RWPE2 (cell line): ENCODE data around the gene GOLT1B.

Experiments used
- ATAC-seq: fragments of 200-7000 bp; cut with Tn5 transposase; 3 replicates; pipeline ENCODE4 v1.9.1; 2021; ENCODE audit warnings: low read depth
- DNase-seq: peaks from one replicate; pipeline ENCODE4 v3.0.0-alpha.2; 2020; ENCODE audit warnings: low spot score
- H3K27ac ChIP-seq: fragments of 450-650 bp; 2 replicates; pipeline ENCODE4 v1.5.1; 2017; ENCODE audit warnings: mild to moderate bottlenecking; ENCODE audit not compliant: poor library complexity, severe bottlenecking
- H3K27me3 ChIP-seq: fragments of 250-450 bp; sonication (Bioruptor Pico); 2 replicates; pipeline ENCODE4 v1.5.1; 2021; ENCODE audit warnings: mild to moderate bottlenecking, moderate library complexity; ENCODE audit not compliant: insufficient read depth, poor library complexity, severe bottlenecking
- H3K36me3 ChIP-seq: fragments of 250-450 bp; sonication (Bioruptor Pico); 2 replicates; pipeline ENCODE4 v1.5.1; 2020; ENCODE audit warnings: low read depth, mild to moderate bottlenecking, moderate library complexity
- H3K4me1 ChIP-seq: fragments of 250-450 bp; sonication (Bioruptor Pico); 2 replicates; pipeline ENCODE4 v1.5.1; 2021; ENCODE audit warnings: mild to moderate bottlenecking, moderate library complexity; ENCODE audit not compliant: insufficient read depth, poor library complexity, severe bottlenecking
- H3K4me3 ChIP-seq: fragments of 250-450 bp; sonication (Bioruptor Pico); 2 replicates; pipeline ENCODE4 v1.5.1; 2021; ENCODE audit warnings: mild to moderate bottlenecking, moderate library complexity; ENCODE audit not compliant: severe bottlenecking
- H3K9me3 ChIP-seq: fragments of 250-450 bp; sonication (Bioruptor Pico); 2 replicates; pipeline ENCODE4 v1.5.1; 2021; ENCODE audit warnings: mild to moderate bottlenecking, moderate library complexity; ENCODE audit not compliant: severe bottlenecking
- TF ChIP-seq, protein P1 (sequence below): fragments of 450-650 bp; IDR thresholded peaks from one replicate; pipeline ENCODE4 v1.5.1; 2017; ENCODE audit warnings: mild to moderate bottlenecking, moderate library complexity; ENCODE audit not compliant: poor library complexity, severe bottlenecking

Gene GOLT1B

GRCh38 chr12:21566907-21567394, 65.4 kb downstream of the GOLT1B start:
- H3K4me3 ChIP-seq: no peak overlapping the region
- DNase-seq: no peak
- no peak overlapping the region for H3K27ac ChIP-seq
- no peak for ATAC-seq
- no peaks in the 10 kb centered on the region for H3K36me3 ChIP-seq
- TF ChIP-seq, protein P1, sequence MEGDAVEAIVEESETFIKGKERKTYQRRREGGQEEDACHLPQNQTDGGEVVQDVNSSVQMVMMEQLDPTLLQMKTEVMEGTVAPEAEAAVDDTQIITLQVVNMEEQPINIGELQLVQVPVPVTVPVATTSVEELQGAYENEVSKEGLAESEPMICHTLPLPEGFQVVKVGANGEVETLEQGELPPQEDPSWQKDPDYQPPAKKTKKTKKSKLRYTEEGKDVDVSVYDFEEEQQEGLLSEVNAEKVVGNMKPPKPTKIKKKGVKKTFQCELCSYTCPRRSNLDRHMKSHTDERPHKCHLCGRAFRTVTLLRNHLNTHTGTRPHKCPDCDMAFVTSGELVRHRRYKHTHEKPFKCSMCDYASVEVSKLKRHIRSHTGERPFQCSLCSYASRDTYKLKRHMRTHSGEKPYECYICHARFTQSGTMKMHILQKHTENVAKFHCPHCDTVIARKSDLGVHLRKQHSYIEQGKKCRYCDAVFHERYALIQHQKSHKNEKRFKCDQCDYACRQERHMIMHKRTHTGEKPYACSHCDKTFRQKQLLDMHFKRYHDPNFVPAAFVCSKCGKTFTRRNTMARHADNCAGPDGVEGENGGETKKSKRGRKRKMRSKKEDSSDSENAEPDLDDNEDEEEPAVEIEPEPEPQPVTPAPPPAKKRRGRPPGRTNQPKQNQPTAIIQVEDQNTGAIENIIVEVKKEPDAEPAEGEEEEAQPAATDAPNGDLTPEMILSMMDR: no peak
- H3K4me1 ChIP-seq: no peaks in the 10 kb centered on the region
- no peaks in the 10 kb centered on the region for H3K27me3 ChIP-seq
- no peaks in the 10 kb centered on the region for H3K9me3 ChIP-seq
